ENCODE data around the gene NRXN3. TPM values are rescaled to one million over a fixed set of nuclear protein-coding genes. Genes with fewer than 3 reads are reported as not detected.
"Not testable (repeated sequence)": the region's sequence is repeated elsewhere in the genome, so short reads cannot be mapped to it uniquely, and the experiment has no call there.

The NRXN3 gene
- total RNA-seq, 1 donor from 2014 or later = 1.0 TPM

DNA sequence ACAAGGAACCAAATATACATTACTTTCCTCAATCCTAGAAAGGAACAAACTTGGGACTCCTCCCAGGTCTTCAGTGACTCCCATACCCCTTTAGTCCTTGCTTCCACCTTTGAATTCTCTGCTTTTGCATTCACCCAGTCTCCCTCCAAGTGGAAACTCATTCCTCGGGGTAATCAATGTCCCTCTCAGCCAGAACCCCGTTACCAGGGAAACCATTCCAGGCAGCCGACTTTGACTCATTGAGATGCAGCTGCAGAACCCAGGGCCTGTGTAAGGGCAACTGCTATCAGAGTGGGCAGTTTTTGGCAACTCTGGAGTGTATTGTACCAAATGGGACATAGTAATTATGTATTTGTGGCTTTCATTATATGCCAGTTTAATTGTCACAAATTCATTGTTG is 186.2 kb downstream of the NRXN3 start:
- DNase-seq (no peak), ATAC-seq (no peak)
- intact Hi-C loops (cut with micrococcal nuclease) = no loop called here

DNA sequence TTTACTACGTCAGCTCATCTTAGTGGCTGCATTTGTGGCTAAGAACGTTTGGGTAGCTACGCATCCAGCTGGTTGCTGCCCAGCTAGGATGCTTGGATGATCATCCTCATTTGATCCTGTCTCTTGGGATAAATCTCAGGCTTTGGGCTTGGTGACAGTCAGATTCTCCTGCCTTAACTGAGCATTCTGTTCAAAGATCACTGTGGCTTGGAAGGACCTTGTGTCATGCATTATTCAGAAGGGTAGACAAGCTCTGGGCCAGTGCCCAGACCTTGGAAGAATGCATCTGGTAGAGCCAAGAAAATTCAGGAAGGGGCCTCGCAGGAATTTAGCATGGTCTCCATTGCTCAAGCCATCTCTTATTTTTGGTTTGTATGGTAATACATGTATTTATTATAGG is 188.4 kb downstream of the NRXN3 start:
- intact Hi-C loops (cut with micrococcal nuclease) = no loop called here
- ATAC-seq (no peak), DNase-seq (no peak)

DNA sequence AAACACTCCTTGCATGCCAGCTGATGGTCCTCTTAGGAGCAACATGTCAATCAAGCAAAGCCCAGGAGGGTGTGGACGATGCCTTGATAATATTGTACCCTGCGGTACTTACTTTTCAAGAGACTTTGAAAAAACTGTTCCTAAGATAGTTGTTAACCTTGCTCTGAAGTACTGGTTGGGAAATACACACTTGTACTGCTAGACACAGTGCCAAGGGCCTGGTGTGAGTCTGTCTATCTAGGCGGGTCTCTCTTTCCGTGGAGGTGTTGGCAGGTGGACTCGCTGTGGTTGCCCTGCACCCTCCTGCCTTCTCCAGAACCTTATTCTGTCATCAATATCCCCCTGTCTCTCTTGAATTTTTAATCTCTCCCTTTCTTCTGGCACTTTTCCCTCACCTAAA is 189.4 kb downstream of the NRXN3 start:
- DNase-seq (no peak), ATAC-seq (no peak)
- intact Hi-C loops (cut with micrococcal nuclease) = no loop called here

GRCh38 chr14:78363008-78363407 is 192.8 kb downstream of the NRXN3 start:
- ATAC-seq (no peak), DNase-seq (no peak)
- intact Hi-C loops (cut with micrococcal nuclease) = no loop called here

DNA sequence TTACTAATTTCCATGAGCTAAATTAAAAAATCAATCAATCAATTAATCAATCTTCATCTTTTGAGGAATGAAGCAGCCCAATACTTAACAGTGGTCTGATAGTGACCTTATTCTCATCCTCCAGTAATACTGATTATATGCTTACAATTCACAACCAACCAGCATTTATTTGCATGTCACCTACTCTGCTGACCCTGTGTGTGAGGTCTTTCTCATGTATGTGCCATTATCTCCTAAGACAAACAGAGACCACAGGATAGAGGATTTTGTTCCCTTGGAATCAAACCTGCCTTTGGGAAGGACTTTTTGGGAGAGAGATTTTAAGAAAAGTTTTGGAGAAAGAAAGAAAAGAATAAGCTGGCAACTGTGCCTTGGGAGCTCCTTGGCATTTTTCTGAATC is 197.2 kb downstream of the NRXN3 start:
- intact Hi-C loops (cut with micrococcal nuclease) = no loop called here
- DNase-seq (no peak), ATAC-seq (no peak)

GRCh38 chr14:78383060-78383459 is 212.9 kb downstream of the NRXN3 start:
- DNase-seq (no peak), ATAC-seq (no peak)
- intact Hi-C loops (cut with micrococcal nuclease) = no loop called here

DNA sequence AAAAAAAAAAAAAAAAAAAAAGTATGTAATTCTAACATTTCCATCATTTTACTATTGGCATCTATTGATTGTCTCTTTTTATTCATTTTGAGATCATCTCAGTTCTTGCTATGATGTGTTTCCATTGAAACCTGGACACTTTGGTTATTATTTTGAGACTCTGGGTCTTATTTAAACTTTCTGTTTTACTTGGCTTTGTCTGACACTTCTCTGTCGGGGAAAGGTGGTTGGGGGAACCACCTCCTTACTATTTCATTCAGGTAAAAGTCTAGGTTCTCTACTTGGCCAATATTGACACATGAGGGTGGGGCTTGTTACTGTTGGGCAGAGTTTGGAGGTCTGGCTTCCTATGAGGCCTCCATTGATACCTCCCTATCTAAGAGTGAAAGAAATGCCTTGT is 228.0 kb downstream of the NRXN3 start:
- intact Hi-C loops (cut with micrococcal nuclease) = no loop called here
- DNase-seq = no peak
- ATAC-seq = no peak

DNA sequence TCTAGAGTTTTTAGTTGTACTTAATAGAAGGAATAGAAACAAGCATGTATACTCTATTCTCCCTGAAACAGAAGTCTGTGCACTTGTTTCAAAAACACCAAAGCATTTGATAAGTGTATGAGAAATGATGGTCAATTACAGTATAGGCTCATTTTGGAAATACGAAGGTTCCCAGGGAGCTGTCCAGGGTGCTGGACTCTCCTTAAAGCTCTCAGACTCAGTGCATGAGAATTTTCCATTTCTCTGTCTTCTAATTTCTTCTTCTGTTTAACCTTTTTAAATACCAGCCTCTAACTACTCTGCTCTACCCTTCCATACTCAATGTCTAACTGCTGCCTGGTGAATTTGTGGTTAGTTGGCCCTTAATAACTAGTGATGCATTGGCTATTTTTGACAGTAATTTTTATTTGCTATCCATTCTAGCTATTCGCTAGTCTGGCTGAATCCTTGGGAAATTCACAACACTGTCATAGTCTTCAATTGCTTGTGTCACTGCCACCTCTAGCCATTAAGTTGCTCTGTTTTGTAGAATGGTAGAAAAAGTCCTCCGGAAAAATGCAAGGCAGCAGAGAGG is 229.2 kb downstream of the NRXN3 start:
- ATAC-seq (no peak), DNase-seq (no peak)
- intact Hi-C loops (cut with micrococcal nuclease) = no loop called here

DNA sequence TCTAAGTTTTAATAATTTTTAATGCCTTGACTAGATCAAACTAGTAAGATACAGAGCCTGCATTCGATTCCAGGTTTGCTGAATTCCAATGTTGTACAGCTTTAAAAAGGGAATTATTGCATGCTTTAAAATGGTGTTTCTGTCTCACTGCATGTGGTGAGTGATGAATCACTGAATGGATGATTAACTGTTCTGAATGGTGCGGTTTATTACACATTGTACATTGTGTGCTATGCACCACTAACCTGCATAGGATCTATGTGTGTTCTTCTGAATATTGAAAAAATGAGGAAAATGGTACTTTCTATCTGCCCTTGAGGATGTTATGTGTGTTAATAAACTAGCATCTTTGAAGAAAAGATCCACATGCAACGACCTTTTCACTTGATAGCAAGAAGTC is 231.7 kb downstream of the NRXN3 start:
- intact Hi-C loops (cut with micrococcal nuclease) = no loop called here
- DNase-seq (no peak), ATAC-seq (no peak)

DNA sequence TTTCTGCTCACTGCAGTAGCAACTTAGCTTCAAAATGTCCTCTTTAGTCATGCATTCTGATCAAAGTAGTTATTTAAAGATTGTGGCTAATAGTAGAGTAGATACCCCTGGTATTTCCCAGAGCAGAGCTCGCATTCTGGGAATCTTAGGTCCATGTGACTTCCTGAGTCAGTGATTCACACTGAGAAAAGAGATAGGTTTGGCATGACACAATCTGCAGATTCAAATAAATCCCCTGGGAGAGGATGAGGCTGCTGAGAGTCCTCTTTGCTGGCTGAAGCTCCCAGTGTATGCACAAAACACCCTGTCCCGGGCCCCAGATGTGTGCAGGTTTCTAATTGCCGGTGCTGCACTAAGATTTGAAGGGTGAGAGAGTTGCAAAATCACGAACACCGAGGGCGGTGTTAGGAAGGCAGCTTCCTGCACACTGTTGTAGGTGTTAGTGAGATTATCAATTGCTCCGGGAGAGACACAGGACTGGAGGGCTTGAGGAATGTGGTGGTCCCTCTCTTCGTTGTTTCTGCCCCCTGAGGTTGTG is 233.2 kb downstream of the NRXN3 start:
- DNase-seq (no peak), ATAC-seq (no peak)
- intact Hi-C loops (cut with micrococcal nuclease) = no loop called here

GRCh38 chr14:78405079-78405856 is 235.1 kb downstream of the NRXN3 start:
- DNase-seq (no peak), ATAC-seq (no peak)
- intact Hi-C loops (cut with micrococcal nuclease) = no loop called here

- no peak for DNase-seq
- no peak for ATAC-seq
- intact Hi-C loops (cut with micrococcal nuclease) = no loop called here
Measured at GRCh38 chr14:78412475-78412874, 242.3 kb downstream of the NRXN3 start.

DNA sequence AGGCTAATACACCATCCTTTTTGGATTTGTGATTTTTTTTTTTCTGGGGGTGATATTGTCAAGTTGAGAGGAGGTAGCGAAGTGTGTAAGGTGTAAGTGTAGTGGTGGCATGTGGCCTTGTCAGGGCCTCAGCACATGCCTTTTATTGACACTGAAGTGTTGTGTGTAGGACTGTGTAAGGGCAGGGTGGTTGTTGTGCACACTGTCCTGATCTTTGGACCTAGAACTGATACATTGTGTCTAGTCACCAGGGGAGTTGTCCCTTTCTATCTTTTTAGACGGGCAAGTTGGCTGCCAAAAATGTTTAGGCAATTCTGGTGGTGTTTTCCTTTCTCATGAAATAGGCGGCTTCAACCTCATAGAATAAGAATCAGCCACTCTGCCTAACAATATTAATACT is 244.0 kb downstream of the NRXN3 start:
- intact Hi-C loops (cut with micrococcal nuclease) = no loop called here
- DNase-seq (no peak), ATAC-seq (no peak)

GRCh38 chr14:78417532-78417931 is 247.4 kb downstream of the NRXN3 start:
- intact Hi-C loops (cut with micrococcal nuclease) = no loop called here
- no peak for DNase-seq
- no peak for ATAC-seq

DNA sequence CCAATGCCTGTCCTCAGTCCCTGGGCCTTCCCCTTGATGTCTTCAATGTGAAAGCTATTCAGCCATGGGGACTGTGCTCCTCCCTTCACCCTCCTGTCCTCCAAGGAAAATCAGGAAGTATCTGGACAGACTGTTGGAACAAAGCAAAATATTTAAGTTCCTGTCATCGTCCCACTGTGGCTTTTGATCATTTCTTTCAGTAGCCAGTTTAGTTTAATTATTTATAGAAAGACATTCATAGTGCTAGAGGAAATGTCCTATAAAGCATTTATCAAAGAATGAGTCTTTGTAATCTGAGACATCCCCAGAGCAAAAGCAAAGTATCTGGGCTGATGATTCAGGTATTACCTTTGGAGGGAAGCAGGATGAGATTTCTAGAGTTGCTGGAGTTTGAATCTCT is 254.1 kb downstream of the NRXN3 start:
- intact Hi-C loops (cut with micrococcal nuclease) = no loop called here
- no peak for ATAC-seq
- no peak for DNase-seq

DNA sequence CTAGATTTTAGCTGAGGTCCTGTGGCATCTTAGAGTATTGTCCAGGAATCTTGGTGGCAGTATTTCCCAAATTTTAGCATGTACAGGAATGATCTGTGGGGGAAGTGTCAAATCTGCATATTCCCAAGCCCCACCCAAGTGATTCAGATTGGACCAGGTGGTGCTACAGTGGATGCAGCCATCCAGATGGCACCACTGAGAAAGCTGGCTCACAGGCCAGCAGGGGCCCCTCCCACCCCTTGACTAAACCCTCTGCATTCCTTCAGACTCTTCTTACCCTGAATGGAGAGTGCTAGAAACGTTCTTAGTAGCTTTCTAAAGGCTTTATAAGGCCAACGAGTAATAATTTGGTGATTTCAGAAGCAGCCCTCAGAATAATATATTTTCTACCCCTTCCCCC is 255.2 kb downstream of the NRXN3 start:
- intact Hi-C loops (cut with micrococcal nuclease) = no loop called here
- no peak for DNase-seq
- no peak for ATAC-seq

GRCh38 chr14:78425782-78426181 is 255.6 kb downstream of the NRXN3 start:
- ATAC-seq = peak; percentile 19
- no peak for DNase-seq
- intact Hi-C loops (cut with micrococcal nuclease) = no loop called here

DNA sequence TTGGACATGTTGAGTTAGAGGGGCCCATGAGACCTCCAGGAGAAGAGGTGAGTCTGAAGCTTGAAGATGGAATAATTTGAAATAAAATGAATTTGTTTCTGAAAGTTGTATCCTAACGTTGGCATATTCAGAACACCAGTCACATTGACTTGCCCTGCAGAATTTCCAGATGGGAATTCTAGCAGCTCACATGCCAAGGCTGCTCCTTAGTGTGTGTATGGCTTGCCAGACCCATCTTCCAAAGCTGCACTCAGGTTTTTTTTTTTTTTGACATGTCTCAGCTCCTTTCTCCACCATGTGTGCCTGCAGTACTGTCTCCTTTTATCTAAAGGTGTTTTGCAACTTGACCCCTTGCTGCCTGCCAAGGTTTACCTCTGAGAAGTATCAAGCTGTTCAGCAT is 261.9 kb downstream of the NRXN3 start:
- ATAC-seq (no peak), DNase-seq (no peak)
- intact Hi-C loops (cut with micrococcal nuclease) = no loop called here

GRCh38 chr14:78437448-78437847 is 267.3 kb downstream of the NRXN3 start:
- intact Hi-C loops (cut with micrococcal nuclease); ATAC-seq: not testable (repeated sequence)

GRCh38 chr14:78440356-78440894 is 270.3 kb downstream of the NRXN3 start:
- DNase-seq = no peak
- intact Hi-C loops (cut with micrococcal nuclease) = loop anchor here (10.0 kb wide), 1 partner anchor 124 kb away; no protein-coding TSS in a partner anchor
- no peak for ATAC-seq

More at GRCh38 chr14:78437448-78437847, 267.3 kb downstream of the NRXN3 start:
- not testable (repeated sequence) for DNase-seq

- no peak for DNase-seq
- intact Hi-C loops (cut with micrococcal nuclease) = loop anchor here (10.0 kb wide), 1 partner anchor 121 kb away; no protein-coding TSS in a partner anchor
- no peak for ATAC-seq
Measured at GRCh38 chr14:78443834-78444233, 273.7 kb downstream of the NRXN3 start.

All from left ventricle myocardium superior (tissue), 1 donor.